A172 (cell line): ENCODE measurements around the gene FAM50B. TPM values are rescaled to one million over a fixed set of nuclear protein-coding genes. Genes with fewer than 3 reads are reported as not detected.

Experiments used
- DNase-seq: peaks from one replicate; pipeline ENCODE4 v3.0.0-alpha.2; 2015; ENCODE audit warnings: low spot score
- total RNA-seq: library from RNA; depleted of rRNA; stranded (reverse); fragments of >200 nt; shearing (Covaris generic); gene quantifications from 2 replicates; pipeline ENCODE4 v1.2.3, GENCODE V29; 2014

Gene FAM50B
- total RNA-seq, 1 experiment from 2014 or later: 5.8 TPM

- no peak for DNase-seq
Measured at GRCh38 chr6:3820563-3820962, 28.6 kb upstream of the FAM50B start.

- no peak for DNase-seq
Measured at GRCh38 chr6:3822747-3823445, 26.3 kb upstream of the FAM50B start.

GRCh38 chr6:3823671-3824070, 25.5 kb upstream of the FAM50B start:
- no peak for DNase-seq

- DNase-seq: peak; percentile 87
Measured at GRCh38 chr6:3825331-3825831, 23.8 kb upstream of the FAM50B start.

- DNase-seq: peak; percentile 99
Measured at GRCh38 chr6:3825851-3826581, 23.2 kb upstream of the FAM50B start.

- DNase-seq: no peak
Measured at GRCh38 chr6:3829285-3829684, 19.9 kb upstream of the FAM50B start.

GRCh38 chr6:3830806-3831205, 18.4 kb upstream of the FAM50B start:
- DNase-seq: no peak

GRCh38 chr6:3831761-3832530, 17.2 kb upstream of the FAM50B start:
- DNase-seq: no peak

- DNase-seq: no peak
Measured at GRCh38 chr6:3835055-3835731, 14.0 kb upstream of the FAM50B start.

- DNase-seq: no peak
Measured at GRCh38 chr6:3835785-3836184, 13.4 kb upstream of the FAM50B start.

GRCh38 chr6:3836566-3836965, 12.6 kb upstream of the FAM50B start:
- DNase-seq: no peak

GRCh38 chr6:3837781-3838180, 11.4 kb upstream of the FAM50B start:
- no peak for DNase-seq

GRCh38 chr6:3838992-3839867, 9.9 kb upstream of the FAM50B start:
- no peak for DNase-seq

GRCh38 chr6:3841066-3841454, 8.1 kb upstream of the FAM50B start:
- DNase-seq: no peak

- DNase-seq: peak; percentile 54
Measured at GRCh38 chr6:3841711-3842565, 7.2 kb upstream of the FAM50B start.

- DNase-seq: peak; percentile 16
Measured at GRCh38 chr6:3843379-3844096, 5.6 kb upstream of the FAM50B start.

GRCh38 chr6:3844097-3844463, 5.1 kb upstream of the FAM50B start:
- peak; percentile 71 for DNase-seq

- no peak for DNase-seq
Measured at GRCh38 chr6:3847521-3847920, 1.7 kb upstream of the FAM50B start.

- DNase-seq: no peak
Measured at GRCh38 chr6:3848380-3848779, 793 bp upstream of the FAM50B start.
